Activated naive CD4-positive, alpha-beta T cell treated with anti-CD3 and anti-CD28 coated beads for 36 hours (primary cell): ENCODE data around the gene PEMT. TPM values are rescaled to one million over a fixed set of nuclear protein-coding genes. Genes with fewer than 3 reads are reported as not detected.

ENCODE experiments used
- CTCF ChIA-PET: fragments of 350-600 bp; sonication (Branson Sonifier 250); formaldehyde crosslinking; loops from one replicate; lab custom pipeline; 2021; ENCODE audit warnings: antibody characterized with exemption; lab: Charles Lee
- DNase-seq: peaks from one replicate; pipeline ENCODE4 v3.0.0-alpha.2; 2020
- H3K27ac Mint-ChIP-seq: one replicate; pipeline ENCODE4 v1.8.0; 2021; ENCODE audit warnings: mild to moderate bottlenecking, mixed read lengths
- H3K27me3 Mint-ChIP-seq: one replicate; pipeline ENCODE4 v1.8.0; 2021; ENCODE audit warnings: low read depth, mixed read lengths
- H3K36me3 Mint-ChIP-seq: one replicate; pipeline ENCODE4 v1.8.0; 2021; ENCODE audit warnings: low read depth, mixed read lengths
- H3K4me1 Mint-ChIP-seq: one replicate; pipeline ENCODE4 v1.8.0; 2021; ENCODE audit warnings: low read depth, mixed read lengths
- H3K4me3 Mint-ChIP-seq: one replicate; pipeline ENCODE4 v1.8.0; 2021; ENCODE audit warnings: mild to moderate bottlenecking, moderate library complexity, mixed read lengths
- H3K9me3 Mint-ChIP-seq: one replicate; pipeline ENCODE4 v1.8.0; 2021; ENCODE audit warnings: mixed read lengths
- intact Hi-C: fragments of 100-400 bp; cut with micrococcal nuclease; formaldehyde crosslinking; loops from one replicate; pipeline ENCODE4 v1.15.1; 2023
- total RNA-seq, 2 experiments: library from RNA; stranded (reverse); gene quantifications; one replicate each; pipeline ENCODE4 v1.2.3, GENCODE V29; 2021

Gene PEMT
- total RNA-seq, 2 experiments from 2014 or later: 33.7 to 35.6 TPM

- Mint-ChIP-seq H3K36me3 (no peaks in the 10 kb centered on the region), H3K4me3 (no peak overlapping the region), H3K4me1 (peaks cover 11% of the 10 kb centered on the region), H3K27me3 (no peaks in the 10 kb centered on the region), H3K9me3 (no peaks in the 10 kb centered on the region), H3K27ac (no peak overlapping the region)
- no peak for DNase-seq
- CTCF ChIA-PET: no interaction called here
- intact Hi-C loops: no loop called here
These were observed 33.2 kb upstream of the PEMT start for GRCh38 chr17:17624741-17625140.

- Mint-ChIP-seq H3K4me3 (no peak overlapping the region), H3K27me3 (no peaks in the 10 kb centered on the region), H3K36me3 (no peaks in the 10 kb centered on the region), H3K4me1 (peaks cover 6% of the 10 kb centered on the region), H3K27ac (no peak overlapping the region), H3K9me3 (no peaks in the 10 kb centered on the region)
- DNase-seq: no peak
- CTCF ChIA-PET: no interaction called here
- intact Hi-C loops: no loop called here
These were observed 32.4 kb upstream of the PEMT start for GRCh38 chr17:17623904-17624303.

- Mint-ChIP-seq H3K27me3 (no peaks in the 10 kb centered on the region), H3K36me3 (no peaks in the 10 kb centered on the region), H3K27ac (no peak overlapping the region), H3K9me3 (no peaks in the 10 kb centered on the region), H3K4me1 (no peaks in the 10 kb centered on the region), H3K4me3 (no peak overlapping the region)
- DNase-seq: no peak
- intact Hi-C loops: no loop called here
- CTCF ChIA-PET: no interaction called here
These were observed 29.7 kb upstream of the PEMT start for GRCh38 chr17:17621254-17621653.

DNA sequence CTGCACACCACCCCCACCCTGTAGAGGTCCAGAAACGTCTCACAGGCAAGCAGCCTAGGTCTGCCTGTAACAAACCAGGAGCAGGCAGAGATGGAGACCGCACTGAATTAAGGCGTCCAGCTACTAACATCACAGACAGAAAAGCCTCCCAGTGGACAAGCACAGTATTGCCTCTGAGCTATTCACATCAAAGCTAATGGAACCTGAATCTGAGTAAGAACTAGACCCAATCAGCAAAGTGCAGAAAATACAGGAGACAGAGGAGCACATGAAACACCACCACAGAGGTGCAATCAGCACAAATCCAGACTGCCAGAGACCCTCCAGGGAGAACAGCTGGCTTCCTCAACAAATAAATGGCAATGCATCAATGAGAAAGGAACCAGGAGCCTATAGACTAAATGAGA is 22.2 kb upstream of the PEMT start:
- no peak overlapping the region for H3K27ac Mint-ChIP-seq
- intact Hi-C loops: no loop called here
- peaks cover 1% of the 10 kb centered on the region for H3K36me3 Mint-ChIP-seq
- DNase-seq: peak; percentile 71
- no peaks in the 10 kb centered on the region for H3K27me3 Mint-ChIP-seq
- CTCF ChIA-PET: interaction anchor here (0.8 to 2.5 kb wide), 15 partner anchors 11 to 259 kb away, joined by 3 to 11 read pairs (median 4); partner anchors contain the start of gene RASD1
- no peak overlapping the region for H3K4me3 Mint-ChIP-seq
- H3K4me1 Mint-ChIP-seq: peaks cover 3% of the 10 kb centered on the region
- peaks cover 4% of the 10 kb centered on the region for H3K9me3 Mint-ChIP-seq

DNA sequence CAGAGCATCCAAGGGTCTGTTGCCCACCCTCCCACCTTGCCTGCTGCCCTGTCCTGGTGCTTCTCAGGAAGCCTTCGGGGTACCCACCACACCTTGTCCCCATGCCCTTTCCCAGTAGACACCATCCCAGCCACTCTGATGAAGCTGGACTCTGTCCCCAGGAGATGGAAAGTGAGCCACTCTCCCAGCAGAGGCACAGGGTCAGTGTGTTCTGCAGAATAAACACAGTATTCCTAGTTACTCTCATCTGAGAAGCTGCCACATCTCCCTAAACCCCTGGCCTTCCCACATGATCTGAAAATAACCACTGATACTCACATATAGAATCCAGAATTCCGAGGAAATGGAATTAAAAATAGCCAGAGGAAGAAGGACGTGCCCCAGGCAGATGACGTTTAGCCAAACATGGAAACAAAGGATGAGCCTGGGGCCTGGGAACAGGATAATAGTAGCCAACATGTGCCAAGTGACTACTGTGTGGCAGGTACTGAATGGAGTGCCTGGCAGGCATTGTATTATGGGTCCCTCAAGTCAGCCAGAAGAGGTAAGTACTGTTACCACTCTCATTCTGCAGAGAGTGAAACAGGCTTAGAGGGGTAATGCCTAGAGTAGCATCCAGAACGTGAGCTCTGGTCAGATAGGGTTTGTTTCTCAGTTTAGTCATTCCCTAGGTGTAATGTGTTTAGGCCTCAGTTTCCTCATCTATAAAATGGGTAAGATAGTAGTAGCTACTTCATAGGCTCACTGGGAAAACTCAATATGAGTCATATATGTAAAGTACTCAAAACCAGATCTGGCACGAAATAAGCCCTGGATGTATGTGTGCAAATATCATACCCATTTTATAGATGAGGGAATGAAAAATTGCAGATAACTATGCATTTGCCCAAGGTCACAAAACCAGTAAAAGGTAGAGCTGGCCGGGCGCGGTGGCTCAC is 20.8 kb upstream of the PEMT start:
- CTCF ChIA-PET: interaction anchor here (0.6 to 2.5 kb wide), 6 partner anchors 11 to 254 kb away, joined by 3 to 11 read pairs (median 4); no protein-coding TSS in a partner anchor
- intact Hi-C loops: no loop called here
- H3K36me3 Mint-ChIP-seq: peaks cover 1% of the 10 kb centered on the region

GRCh38 chr17:17609121-17609520 is 17.6 kb upstream of the PEMT start:
- Mint-ChIP-seq H3K27ac (no peak overlapping the region), H3K36me3 (peaks cover 1% of the 10 kb centered on the region), H3K4me1 (peaks cover 3% of the 10 kb centered on the region), H3K9me3 (peaks cover 4% of the 10 kb centered on the region), H3K4me3 (no peak overlapping the region), H3K27me3 (no peaks in the 10 kb centered on the region)
- intact Hi-C loops: no loop called here
- no peak for DNase-seq
- CTCF ChIA-PET: interaction anchor here (1.1 kb wide), 1 partner anchor 18 kb away, joined by 3 read pairs; no protein-coding TSS in a partner anchor

More for the DNA sequence above, 20.8 kb upstream of the PEMT start:
- Mint-ChIP-seq H3K27ac (no peak overlapping the region), H3K4me1 (peaks cover 3% of the 10 kb centered on the region), H3K4me3 (no peak overlapping the region), H3K9me3 (peaks cover 4% of the 10 kb centered on the region), H3K27me3 (no peaks in the 10 kb centered on the region)
- DNase-seq: no peak

DNA sequence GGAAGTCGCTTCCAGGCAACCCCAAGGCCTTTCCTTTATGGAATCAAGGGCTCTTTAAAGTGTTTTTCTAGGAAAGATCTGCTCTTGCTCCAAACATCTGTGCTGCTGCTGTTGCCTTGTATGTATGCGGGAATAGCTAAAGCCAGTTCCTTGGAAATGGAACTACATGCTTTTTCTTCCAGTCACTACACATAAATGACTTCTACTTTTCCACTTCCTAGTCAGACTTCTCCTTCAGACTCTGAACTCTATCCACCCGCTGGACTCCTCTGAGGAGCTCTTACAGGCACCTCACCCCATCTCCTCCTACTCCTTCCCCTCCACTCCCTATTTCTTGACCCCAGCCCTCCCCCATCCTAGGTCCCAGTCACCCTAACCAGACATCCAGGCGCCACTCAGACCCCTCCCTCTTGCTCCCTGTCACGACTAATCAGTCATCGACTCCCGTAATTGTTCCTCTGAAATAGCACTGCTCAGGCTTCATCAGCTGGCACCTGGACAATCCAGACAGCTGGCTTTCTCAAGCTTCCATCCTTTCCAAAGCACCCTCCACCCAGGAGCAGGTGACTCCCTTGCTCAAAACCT is 15.0 kb upstream of the PEMT start:
- CTCF ChIA-PET: interaction anchor here (1.3 kb wide), 1 partner anchor 251 kb away, joined by 3 read pairs; no protein-coding TSS in a partner anchor
- Mint-ChIP-seq H3K4me1 (no peaks in the 10 kb centered on the region), H3K36me3 (no peaks in the 10 kb centered on the region), H3K27me3 (no peaks in the 10 kb centered on the region), H3K9me3 (no peaks in the 10 kb centered on the region), H3K4me3 (no peak overlapping the region), H3K27ac (no peak overlapping the region)
- no peak for DNase-seq
- intact Hi-C loops: no loop called here

- Mint-ChIP-seq H3K9me3 (no peaks in the 10 kb centered on the region), H3K4me1 (no peaks in the 10 kb centered on the region), H3K27ac (no peak overlapping the region), H3K36me3 (no peaks in the 10 kb centered on the region), H3K27me3 (no peaks in the 10 kb centered on the region), H3K4me3 (no peak overlapping the region)
- DNase-seq: no peak
- CTCF ChIA-PET: interaction anchor here (1.3 kb wide), 1 partner anchor 250 kb away, joined by 3 read pairs; no protein-coding TSS in a partner anchor
- intact Hi-C loops: no loop called here
These were observed 14.2 kb upstream of the PEMT start for GRCh38 chr17:17605729-17606088.

GRCh38 chr17:17605083-17605728 is 13.7 kb upstream of the PEMT start:
- H3K36me3 Mint-ChIP-seq: no peaks in the 10 kb centered on the region
- DNase-seq: no peak
- H3K27me3 Mint-ChIP-seq: no peaks in the 10 kb centered on the region
- intact Hi-C loops: no loop called here
- H3K27ac Mint-ChIP-seq: no peak overlapping the region
- no peaks in the 10 kb centered on the region for H3K9me3 Mint-ChIP-seq
- H3K4me1 Mint-ChIP-seq: no peaks in the 10 kb centered on the region
- CTCF ChIA-PET: interaction anchor here (1.3 kb wide), 1 partner anchor 249 kb away, joined by 3 read pairs; no protein-coding TSS in a partner anchor
- H3K4me3 Mint-ChIP-seq: no peak overlapping the region

- Mint-ChIP-seq H3K36me3 (no peaks in the 10 kb centered on the region), H3K27me3 (no peaks in the 10 kb centered on the region), H3K4me1 (no peaks in the 10 kb centered on the region), H3K4me3 (no peak overlapping the region), H3K9me3 (no peaks in the 10 kb centered on the region), H3K27ac (no peak overlapping the region)
- no peak for DNase-seq
- CTCF ChIA-PET: interaction anchor here (1.2 kb wide), 1 partner anchor 10 kb away, joined by 4 read pairs; no protein-coding TSS in a partner anchor
- intact Hi-C loops: no loop called here
These were observed 12.4 kb upstream of the PEMT start for GRCh38 chr17:17603895-17604225.

DNA sequence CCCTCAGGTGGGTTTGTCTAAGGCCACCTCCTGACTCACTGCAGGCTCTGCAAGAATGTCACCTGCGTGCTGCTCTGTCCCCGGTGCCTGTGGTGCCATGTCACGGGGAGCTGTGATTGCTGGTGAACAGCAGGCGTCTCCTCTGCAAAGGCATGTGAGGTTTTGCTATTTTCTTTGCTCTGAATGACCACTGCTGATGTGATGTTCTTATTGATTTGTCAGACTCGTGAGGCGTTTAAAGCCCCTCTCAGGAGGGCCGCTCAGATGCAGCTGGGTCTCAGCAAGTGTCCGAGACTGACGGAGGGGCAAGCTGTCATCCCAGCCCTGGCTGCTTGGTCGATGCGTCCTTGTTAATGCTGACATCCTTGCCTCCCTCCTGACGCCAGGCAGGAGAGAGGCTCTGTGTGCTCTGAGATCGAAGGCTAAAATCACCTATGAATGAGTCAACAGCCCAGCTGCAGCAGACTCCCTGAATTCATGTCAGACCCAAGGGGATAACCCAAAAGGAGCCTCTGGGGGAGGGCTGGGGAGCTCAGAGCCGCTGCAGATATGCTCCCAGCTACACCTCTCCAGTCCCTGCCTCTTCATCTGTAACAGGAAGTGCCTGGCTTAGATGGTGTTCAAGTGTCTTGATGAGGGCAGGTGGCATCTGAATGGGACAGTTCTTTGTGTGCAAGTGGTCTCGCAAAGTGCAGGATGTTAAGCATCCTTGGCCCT is 11.8 kb upstream of the PEMT start:
- H3K27ac Mint-ChIP-seq: no peak overlapping the region
- CTCF ChIA-PET: interaction anchor here (0.6 to 1.2 kb wide), 2 partner anchors 10 to 39 kb away, joined by 3 to 4 read pairs; no protein-coding TSS in a partner anchor
- H3K4me3 Mint-ChIP-seq: no peak overlapping the region

GRCh38 chr17:17599965-17600364 is 8.5 kb upstream of the PEMT start:
- H3K4me3 Mint-ChIP-seq: no peak overlapping the region
- no peaks in the 10 kb centered on the region for H3K9me3 Mint-ChIP-seq
- H3K27me3 Mint-ChIP-seq: no peaks in the 10 kb centered on the region
- H3K4me1 Mint-ChIP-seq: no peaks in the 10 kb centered on the region
- no peak overlapping the region for H3K27ac Mint-ChIP-seq
- intact Hi-C loops: no loop called here
- no peak for DNase-seq
- CTCF ChIA-PET: no interaction called here
- no peaks in the 10 kb centered on the region for H3K36me3 Mint-ChIP-seq

More for the DNA sequence above, 11.8 kb upstream of the PEMT start:
- no peaks in the 10 kb centered on the region for H3K9me3 Mint-ChIP-seq
- H3K27me3 Mint-ChIP-seq: no peaks in the 10 kb centered on the region
- intact Hi-C loops: no loop called here
- no peaks in the 10 kb centered on the region for H3K4me1 Mint-ChIP-seq
- no peak for DNase-seq
- H3K36me3 Mint-ChIP-seq: no peaks in the 10 kb centered on the region
